GM21825 (cell line): Measurements from ENCODE around the gene ZNF106.

Experiments used
- ATAC-seq: cut with Tn5 transposase; IDR thresholded peaks from one replicate; pipeline ENCODE4 v1.9.1; 2021; ENCODE audit warnings: mild to moderate bottlenecking, moderate library complexity; ENCODE audit not compliant: unreplicated experiment

Gene ZNF106

DNA sequence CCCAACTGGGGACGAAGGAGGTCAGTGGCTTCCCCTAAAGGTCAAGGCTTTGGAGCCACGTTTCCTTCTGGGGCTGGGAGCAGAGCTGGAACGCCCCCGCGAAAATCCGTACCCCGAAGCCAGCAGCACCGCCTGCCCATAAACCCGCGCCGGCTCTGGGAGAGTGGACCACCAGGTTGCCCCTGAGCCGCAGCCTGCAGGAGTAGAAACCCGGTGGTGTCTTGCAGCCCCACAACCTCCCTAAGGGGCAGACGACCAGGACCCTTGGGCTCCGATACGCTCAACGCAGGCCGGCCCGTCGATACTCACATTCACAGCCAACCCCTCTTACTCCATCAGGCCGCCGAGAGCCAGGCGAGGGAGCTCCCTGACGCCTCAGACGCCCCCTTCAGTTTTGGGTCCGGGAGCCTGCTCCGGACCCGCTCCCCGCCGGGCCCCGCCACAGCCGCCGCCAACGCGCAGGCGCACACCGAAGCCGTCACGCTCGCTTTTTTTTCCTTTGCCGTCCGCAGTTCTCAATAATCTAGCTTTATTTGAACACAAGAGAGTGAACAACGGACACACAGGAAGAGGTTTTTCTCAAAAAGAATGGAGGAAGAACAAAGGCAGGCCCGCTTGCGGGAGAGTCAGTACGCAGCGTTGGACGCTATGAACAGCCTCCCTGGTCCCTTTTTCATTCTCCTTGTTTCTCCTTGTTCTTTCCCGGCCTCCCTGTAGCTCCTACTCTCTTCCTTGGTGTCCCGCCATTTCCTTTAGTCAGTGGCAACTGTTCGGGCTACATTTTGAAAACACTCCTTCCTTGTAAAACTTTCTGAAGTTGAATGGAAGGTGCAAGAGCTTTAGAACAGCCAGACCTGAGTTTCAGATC, at the start of gene ZNF106:
ZNF106 (minus strand) TSS at position 471 of the 868 bp plus-strand sequence. CDS start 18,852 bp downstream, outside the sequence.
- ATAC-seq, result peak; percentile 45

DNA sequence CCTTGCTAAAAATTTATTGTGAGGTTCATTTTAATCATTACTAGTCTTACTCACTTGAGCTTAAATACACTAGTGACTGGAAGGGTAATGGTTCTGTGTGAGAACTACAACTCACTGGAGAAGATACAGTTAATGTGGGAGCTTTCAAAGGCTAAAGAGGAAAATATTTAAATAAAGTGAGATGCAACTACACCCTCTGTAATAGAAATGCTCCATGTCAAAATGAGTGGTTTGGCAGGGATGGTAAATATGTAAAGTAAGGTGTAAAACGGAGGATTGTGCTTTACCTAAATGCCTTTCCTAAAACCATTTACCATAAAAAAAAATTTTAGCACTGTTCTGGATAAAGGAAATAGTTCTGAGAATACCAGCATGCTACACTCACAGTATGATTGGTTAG, 42.3 kb upstream of the ZNF106 start:
- no peak for ATAC-seq

DNA sequence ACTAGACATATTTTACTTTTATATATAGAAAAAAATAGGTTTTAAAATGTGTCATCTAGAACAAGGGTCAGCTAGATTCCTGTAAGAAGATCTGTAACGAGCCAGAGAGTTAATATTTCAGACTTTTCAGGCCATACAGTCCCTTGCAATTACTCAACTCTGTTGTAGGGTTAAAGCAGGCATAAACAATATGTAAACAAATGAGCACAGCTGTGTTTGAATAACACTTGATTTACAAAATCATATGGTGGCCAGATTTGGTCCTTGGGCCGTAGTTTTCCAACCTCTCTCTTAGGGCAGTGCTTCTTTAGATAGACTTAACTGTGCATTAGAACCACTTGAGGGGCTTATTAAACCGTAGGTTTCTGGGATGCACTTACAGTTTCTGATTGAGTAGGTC, 38.0 kb upstream of the ZNF106 start:
- ATAC-seq, result no peak

DNA sequence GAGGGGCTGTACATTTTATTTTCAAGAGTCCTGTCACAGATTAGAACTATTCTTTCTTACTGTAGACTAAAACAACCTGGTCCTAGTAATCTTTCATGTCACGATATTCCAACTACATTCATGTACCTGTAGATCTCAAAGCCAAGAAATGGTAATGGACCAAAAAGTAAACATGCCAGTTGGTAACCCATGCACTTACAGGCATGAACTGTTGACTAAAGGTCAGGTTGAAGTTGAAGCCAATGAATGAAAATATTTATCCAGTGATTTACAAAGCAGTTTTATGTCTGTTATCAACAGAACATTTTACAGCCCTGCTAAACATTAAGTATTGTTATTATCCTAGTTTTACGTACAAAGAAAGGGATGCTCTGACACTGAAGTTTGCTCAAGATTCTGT, 32.4 kb upstream of the ZNF106 start:
- ATAC-seq, result no peak

DNA sequence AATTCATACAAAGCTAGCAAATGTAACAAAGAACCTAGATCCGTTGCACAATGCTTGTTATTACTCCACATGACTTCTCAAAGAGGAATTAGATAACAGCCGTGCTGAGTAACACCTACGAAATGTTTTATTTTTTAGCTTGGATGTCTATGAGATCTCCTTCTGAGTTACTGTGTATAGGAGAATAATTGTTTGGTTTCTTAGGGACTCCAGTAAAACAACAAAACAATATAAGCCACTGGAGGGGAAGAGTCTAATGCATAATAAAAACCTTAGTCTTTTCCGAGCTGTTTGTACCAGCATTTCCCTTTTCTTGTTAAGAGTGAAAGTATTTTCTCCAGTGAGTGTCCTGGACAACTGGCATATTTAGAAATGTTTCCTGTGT, 20.1 kb upstream of the ZNF106 start:
- no peak for ATAC-seq

DNA sequence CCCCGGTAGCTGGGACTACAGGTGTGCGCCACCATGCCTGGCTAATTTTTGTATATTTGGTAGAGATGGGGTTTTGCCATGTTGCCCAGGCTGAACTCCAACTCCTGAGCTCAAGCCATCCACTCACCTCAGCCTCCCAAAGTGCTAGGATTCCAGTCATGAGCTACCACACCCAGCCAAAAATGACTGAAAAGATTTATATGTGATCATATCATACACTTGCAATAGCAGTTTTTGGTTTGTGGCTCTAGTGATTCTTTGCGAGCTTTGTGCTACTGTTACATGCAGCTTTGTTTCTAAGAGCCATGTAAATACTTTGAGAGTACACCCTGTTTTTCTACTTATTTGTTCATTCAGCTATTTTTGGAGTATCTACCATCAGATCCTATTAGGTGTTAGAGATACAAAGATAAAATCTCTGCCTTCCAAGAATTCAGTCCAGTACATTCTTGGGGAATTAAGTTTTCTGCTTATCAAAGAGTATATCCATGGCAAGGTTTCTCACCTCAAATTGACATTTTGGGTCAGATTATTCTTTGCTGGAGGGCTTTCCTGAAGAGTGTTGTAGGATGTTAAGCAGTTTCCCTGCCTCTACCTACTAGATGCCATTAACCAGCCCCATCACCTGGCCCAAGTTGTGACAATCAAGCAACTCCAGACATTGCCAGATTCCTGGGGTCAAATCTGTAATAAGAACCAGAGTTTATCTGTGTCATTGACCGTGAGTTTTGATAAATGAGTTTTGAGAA, 19.5 kb upstream of the ZNF106 start:
- ATAC-seq, result no peak

DNA sequence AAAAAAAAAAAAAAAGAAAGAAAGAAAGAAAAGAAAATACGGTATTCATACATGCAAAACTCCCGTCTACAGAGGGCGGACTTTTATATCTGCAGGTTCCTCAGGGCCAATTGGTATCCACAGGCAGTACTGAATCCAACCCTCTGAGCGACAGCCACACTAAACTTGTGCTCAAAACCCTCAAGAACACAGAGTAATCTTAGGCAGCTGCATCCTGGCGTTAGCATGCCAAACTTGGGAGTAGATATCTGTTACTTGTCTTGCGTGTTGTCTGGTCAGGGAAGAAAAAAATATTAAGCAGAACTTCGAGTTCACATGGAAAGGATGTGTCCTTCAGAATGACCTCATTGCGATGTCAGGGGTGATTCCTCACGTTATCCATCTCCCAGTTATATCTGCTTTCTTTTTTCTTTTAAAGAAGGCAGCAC, 17.3 kb upstream of the ZNF106 start:
- ATAC-seq, result no peak

DNA sequence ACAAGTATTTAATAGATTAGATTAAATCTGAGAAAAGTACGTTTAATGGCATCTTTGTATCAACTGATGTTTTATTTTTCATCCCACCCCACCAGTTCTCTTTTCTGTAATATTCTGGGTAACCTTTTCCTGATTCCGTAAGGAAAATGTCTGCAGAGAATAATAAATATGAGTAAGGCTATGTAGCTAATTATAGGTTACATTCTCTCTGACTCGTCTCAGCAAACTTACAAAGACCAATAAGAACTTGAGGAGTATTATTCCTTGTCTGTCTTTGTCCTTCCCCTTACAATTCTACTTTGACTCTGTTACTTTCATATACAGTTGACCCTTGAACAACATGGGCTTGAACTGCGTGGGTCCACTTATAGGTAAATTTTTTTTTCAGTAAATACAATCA, 16.6 kb upstream of the ZNF106 start:
- ATAC-seq, result no peak

DNA sequence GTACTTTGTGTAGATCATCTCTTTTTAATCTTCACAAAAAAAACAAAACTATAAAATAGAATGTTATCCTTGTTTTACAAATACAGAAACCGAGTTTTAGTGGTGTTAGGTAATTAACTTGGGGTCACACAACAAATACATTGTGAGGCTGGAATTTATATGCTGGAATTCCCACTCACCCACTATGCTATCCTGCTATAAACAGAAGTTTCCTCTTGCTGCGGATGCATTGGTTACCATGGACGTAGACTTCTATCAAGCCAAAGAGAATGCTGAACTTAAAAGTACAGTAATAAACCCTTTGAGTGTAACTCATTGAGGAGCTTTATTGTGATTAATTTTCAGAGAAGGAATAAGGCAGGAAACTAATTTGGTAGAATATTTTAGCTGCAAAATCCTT, 13.7 kb upstream of the ZNF106 start:
- no peak for ATAC-seq

DNA sequence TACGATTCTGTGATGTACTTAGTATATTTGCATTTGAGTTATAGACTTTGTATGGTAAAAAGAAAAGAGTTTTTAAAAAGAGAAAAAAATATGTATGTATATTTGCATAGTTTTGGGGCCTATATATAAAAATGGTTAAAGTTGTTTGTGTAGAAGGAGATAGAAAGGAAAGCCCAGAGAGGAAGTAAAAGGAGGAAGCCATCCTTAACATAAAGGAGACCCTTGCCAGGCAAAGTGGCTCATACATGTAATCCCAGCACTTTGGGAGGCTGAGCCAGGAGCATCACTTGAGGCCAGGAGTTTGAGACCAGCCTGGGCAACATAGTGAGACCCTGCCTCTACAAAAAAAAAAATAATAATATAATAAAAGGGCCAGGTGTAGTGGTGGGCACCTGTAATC, 12.9 kb upstream of the ZNF106 start:
- no peak for ATAC-seq

DNA sequence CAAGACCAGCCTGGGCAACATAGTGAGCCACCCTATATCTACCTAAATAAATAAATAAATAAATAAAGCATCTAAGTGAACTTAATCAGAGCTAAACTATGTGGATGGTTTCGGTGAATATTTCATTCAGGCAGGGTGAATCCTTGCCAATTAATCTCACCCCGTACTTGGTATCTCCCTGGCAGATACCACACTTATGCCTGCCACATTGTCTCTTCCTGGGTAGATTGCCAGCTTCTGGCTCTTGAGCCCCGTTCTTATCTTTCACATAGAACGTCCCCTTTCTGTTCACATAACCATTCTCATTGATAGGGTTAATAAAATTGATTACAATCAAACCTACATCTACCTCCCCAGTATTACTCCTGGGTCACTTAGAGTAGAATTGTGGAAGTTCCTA, 11.5 kb upstream of the ZNF106 start:
- no peak for ATAC-seq

DNA sequence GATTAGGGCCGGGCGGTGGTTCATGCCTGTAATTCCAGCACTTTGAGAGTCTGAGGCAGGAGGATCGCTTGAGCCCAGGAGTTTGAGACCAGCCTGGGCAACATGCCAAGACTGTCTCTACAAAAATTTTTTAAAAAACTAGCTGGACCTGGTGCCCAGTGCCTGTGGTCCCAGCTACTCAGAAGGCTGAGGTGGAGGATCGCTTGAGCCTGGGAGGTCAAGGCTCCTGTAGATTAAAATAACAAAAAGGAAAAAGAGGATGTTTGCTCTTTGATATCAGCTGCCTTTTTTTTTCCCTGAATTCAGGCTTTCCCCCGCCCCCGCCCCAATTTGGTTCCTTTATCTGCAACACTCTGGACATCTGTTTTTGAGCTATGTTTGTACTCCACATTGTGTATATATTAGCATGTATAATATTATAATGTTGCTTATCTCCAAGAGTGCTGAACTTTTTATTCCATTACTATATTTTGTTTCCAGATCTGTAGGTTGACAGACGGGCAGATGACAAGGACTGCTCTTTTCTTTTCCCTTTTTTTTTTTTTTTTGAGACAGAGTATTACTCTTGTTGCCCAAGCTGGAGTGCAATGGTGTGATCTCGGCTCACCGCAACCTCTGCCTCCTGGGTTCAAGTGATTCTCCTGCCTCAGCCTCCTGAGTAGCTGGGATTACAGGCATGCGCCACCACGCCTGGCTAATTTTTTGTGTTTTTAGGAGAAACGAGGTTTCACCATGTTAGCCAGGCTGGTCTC, 9.1 kb upstream of the ZNF106 start:
- no peak for ATAC-seq

DNA sequence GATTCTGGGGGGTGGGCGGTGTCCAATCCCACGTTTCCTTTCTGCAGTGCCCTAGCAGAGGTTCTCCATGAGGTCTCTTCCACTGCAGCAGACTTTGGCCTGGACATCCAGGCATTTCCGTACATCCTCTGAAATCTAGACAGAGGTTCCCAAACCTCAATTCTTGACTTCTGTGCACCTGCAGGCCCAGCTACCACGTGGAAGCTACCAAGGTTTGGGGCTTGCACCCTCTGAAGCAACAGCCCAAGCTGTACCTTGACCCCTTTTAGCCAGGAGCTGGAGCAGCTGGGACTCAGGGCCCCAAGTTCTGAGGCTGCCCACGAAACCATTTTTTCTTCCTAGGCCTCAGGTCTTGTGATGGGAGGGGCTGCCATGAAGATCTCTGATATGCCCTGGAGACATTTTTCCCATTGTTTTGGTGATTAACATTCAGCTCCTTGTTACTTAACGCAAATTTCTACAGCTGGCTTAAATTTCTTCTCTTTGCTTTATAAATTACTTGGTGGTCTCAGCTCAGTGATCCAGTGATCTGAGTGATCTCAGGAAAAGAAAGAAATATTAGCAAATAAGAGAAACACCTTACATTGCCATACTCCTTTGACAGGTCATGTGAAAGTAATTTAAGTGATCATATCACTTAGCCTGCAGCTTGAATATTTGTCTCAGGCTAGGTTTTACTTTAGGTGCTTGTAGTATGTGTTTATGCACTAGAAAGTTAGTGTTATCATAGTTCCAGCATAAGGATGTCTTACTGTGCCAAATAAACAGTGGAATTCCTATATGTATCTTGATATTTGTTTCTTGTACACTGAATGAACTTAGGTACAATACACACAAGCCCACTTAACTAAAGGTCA, 7.5 kb upstream of the ZNF106 start:
- no peak for ATAC-seq

DNA sequence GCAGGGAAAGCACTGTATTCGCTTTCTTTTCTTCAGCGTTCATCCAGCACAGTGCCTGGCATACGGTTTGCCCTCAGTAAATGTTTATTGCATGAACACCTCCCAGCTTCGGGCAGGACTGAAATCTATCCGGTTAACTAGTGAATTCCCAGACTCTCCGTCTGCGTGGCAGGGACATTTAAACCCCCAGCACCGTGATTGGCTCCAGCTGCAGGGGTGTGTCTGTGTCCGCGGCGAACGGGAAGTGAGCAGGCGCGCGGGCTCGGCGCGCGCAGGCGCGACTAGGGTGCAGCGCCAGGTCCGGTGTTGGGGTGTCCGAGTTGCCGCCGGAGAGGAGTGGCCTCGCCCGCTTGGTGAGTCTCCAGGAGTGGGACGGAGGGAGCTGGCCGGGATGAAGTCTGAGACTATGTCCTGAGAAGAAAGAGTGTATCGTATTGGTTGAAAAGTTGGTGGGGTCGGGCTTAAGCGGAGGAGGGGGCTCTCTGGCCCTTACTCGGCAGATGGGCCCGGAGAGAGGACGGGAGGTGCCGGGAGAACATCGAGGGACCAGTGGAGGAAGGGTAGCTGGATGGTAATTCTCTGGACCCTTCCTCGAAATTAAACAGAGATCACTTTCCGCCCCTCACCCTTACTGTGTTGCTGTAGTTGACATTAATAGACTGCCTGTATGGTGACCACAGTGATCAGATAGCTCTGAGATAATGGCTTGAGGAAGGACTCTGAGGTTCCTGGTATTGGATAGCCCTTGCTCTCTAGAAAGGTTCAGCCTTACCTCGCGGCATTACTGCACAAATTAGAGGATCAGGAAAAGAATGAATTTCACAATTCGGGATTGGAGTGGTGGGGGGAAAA, 4.6 kb upstream of the ZNF106 start, which contains the start of gene SNAP23:
SNAP23 (plus strand) TSS at position 274 of the 852 bp plus-strand sequence. CDS start 16,213 bp downstream, outside the sequence.
- ATAC-seq, result peak; percentile 71

DNA sequence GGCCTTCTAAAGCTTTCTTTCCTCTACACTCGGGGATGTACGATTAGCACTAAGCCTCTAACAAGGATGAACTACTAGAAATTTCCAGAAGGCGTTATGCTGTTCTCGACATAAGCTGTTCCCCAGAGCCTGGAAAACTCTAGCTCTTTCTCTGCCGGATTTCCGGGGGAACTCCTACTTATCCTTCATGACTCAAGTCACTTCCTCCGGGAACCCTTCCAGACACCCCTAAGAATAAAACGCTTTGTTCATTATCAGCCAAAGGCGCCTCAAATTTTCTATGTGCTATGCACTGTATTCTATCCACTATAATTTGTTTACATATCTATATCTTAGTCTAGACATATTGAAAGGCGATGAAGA, 4.0 kb upstream of the ZNF106 start:
- ATAC-seq, result no peak

DNA sequence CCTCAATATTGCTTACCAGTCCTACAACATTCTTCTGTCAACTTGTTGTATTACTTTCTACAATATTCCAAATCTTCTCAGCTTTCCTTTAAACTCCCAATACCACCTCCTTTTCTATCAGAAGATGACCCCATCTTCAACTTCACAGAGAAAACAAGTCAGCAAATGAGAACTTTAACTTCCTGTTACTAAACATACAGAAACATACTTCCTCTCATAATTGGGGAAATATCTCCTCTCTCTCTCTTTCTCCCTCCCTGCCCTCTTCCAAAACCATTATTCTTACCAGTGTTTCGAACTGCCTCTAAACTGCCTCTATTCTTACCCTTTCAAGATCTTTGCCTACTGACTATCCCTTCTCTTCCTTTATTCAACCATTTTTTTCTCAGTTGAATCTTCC, 2.7 kb upstream of the ZNF106 start:
- no peak for ATAC-seq

DNA sequence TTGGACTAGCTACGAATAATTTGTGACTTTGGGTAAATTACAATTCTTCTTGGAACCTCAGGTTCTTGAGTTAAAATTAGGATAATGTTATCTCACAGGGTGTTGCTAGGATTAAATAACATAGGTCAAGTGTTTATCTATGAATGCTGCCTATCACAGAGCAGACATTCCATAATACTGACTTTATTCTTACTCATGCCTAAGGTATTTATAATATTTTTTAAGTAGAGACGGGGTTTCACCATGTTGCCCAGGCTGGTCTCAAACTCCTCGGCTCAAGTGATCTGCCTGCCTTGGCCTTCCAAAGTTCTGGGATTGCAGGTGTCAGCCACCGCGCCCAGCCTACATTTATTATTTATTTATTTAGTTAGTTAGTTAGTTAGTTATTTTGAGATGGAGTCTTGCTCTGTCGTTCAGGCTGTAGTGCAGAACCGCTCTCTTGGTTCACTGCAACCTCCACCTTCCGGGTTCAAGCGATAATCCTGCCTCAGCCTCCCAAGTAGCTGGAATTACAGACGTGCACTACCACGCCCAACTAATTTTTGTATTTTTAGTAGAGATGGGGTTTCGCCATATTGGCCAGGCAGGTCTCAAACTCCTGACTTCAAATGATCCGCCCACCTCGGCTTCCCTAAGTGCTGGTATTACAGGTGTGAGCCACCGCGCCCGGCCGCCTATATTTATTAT, 741 bp upstream of the ZNF106 start:
- no peak for ATAC-seq

DNA sequence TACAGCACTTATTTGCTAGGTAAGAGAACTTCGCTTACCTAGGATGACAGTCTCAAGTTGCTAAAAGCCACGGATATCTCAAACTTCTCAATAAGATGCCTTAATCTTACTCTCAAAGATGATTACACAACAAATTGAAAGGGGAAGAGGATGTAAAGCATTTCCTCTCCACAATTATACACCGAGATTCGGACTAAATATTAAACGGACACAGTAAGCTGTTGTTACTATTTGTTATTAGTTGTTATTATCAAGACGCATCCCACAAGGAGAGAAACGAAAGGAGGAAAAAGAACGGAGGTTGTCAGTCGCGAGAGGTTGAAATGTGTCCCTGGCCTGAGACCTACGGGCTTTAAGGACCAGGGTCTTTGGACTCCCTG, 660 bp downstream of the ZNF106 start:
- ATAC-seq, result no peak

DNA sequence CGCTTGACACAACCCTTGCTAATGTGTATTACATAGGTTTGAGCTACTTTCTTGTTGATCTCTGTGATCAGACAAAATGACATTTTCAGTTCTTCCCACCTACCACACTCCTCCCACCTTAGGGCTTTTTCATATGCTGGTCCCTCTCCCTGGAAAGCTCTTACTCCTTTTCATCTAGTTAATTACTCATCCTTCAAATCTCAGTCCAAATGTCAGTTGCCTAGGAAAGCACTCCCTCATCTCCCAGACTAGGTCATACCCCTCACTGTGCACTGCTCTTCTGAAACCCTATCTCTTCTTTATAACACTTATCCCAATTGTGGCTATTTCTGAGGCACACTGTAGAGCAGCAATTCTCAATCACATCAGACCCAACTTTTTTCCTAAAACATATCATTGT, 7.3 kb downstream of the ZNF106 start:
- ATAC-seq, result no peak
